Osteoblast (primary cell): Measurements from ENCODE around the gene SPEF2. TPM values are rescaled to one million over a fixed set of nuclear protein-coding genes. Genes with fewer than 3 reads are reported as not detected.

Experiments
- DNase-seq: peaks from one replicate; pipeline ENCODE4 v3.0.0; 2011; ENCODE audit warnings: low spot score, mixed read lengths; ENCODE audit not compliant: insufficient read length; ENCODE audit errors: missing footprints
- H2AFZ ChIP-seq: 2 replicates; pipeline ENCODE4 v1.6.0; 2011; ENCODE audit warnings: mild to moderate bottlenecking, low read length
- H3K27ac ChIP-seq: 2 replicates; pipeline ENCODE4 v1.5.1; 2011; ENCODE audit warnings: mild to moderate bottlenecking, low read depth, low read length, moderate library complexity
- H3K27me3 ChIP-seq: 2 replicates; pipeline ENCODE4 v1.6.0; 2012; ENCODE audit warnings: mild to moderate bottlenecking, control low read depth, inconsistent platforms, low read length, moderate library complexity; ENCODE audit not compliant: insufficient read depth
- H3K36me3 ChIP-seq: 2 replicates; pipeline ENCODE4 v1.5.1; 2011; ENCODE audit warnings: mild to moderate bottlenecking, low read length, control low read depth, moderate library complexity; ENCODE audit not compliant: insufficient read depth
- H3K4me1 ChIP-seq: 2 replicates; pipeline ENCODE4 v1.5.1; 2011; ENCODE audit warnings: mild to moderate bottlenecking, low read length, control low read depth, moderate library complexity; ENCODE audit not compliant: insufficient read depth
- H3K4me2 ChIP-seq: 2 replicates; pipeline ENCODE4 v1.6.0; 2011; ENCODE audit warnings: mild to moderate bottlenecking, low read length; ENCODE audit not compliant: insufficient read depth
- H3K4me3 ChIP-seq: fragments of 200-600 bp; sonication (generic); 3 replicates; pipeline ENCODE4 v1.5.1; 2012; ENCODE audit warnings: mild to moderate bottlenecking, low read length, inconsistent platforms; ENCODE audit not compliant: insufficient read depth
- H3K79me2 ChIP-seq: 2 replicates; pipeline ENCODE4 v1.6.0; 2012; ENCODE audit warnings: mild to moderate bottlenecking, low read length, control low read depth, inconsistent platforms; ENCODE audit not compliant: insufficient read depth
- H3K9me3 ChIP-seq: 2 replicates; pipeline ENCODE4 v1.5.1; 2011; ENCODE audit warnings: low read depth, low read length, control low read depth
- H4K20me1 ChIP-seq: 2 replicates; pipeline ENCODE4 v1.6.0; 2012; ENCODE audit warnings: mild to moderate bottlenecking, low read length, control low read depth; ENCODE audit not compliant: insufficient read depth
- CTCF ChIP-seq: IDR thresholded peaks from 2 replicates; pipeline ENCODE4 v1.5.1; 2011; ENCODE audit warnings: mild to moderate bottlenecking, low read depth, low read length, moderate library complexity; ENCODE audit errors: extremely low read depth
- small RNA-seq: library from RNA; depleted of rRNA; stranded (forward); fragments of <200 nt; gene quantifications from one replicate; pipeline ENCODE3, GENCODE V24; 2012
- total RNA-seq: library from RNA; depleted of rRNA; stranded (reverse); fragments of >200 nt; gene quantifications from 2 replicates; pipeline ENCODE4 v1.2.3, GENCODE V29; 2012

Gene SPEF2
- total RNA-seq, 1 donor = 7.2 TPM

DNA sequence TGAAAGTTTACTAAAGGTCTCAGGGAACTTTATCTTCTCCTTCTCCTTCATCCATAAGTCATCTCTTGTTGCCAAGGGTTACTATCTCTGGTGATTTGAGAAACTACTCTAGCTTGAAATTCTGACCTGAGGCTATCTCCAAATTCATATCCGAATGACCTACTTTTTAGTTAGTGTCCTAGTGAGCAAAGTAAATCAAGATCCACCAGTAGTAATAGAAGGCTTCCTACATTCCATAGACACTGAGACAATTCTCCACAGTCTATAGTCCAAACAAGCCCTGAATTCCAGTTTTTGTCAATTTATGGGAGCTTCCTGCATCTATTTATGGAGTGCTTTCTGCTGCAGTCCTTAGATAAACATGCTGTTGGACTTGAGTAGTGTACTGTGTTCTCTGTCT, 244.1 kb downstream of the SPEF2 start:
- Histone ChIP-seq H3K27me3 (no peaks in the 10 kb centered on the region), H3K36me3 (peaks cover 16% of the 10 kb centered on the region), H3K4me2 (peak overlapping the region; percentile 14), H3K79me2 (peaks cover 7% of the 10 kb centered on the region), H3K27ac (peak overlapping the region; percentile 51), H3K4me1 (peaks cover 57% of the 10 kb centered on the region), H3K9me3 (no peaks in the 10 kb centered on the region), H3K4me3 (no peak overlapping the region), H2AFZ (peak overlapping the region; percentile 75), H4K20me1 (no peaks in the 10 kb centered on the region)
- no peak for TF ChIP-seq CTCF
- no peak for DNase-seq

- peak overlapping the region; percentile 14 for H3K4me2 ChIP-seq
Observed at GRCh38 chr5:35862126-35862525, 244.5 kb downstream of the SPEF2 start.

DNA sequence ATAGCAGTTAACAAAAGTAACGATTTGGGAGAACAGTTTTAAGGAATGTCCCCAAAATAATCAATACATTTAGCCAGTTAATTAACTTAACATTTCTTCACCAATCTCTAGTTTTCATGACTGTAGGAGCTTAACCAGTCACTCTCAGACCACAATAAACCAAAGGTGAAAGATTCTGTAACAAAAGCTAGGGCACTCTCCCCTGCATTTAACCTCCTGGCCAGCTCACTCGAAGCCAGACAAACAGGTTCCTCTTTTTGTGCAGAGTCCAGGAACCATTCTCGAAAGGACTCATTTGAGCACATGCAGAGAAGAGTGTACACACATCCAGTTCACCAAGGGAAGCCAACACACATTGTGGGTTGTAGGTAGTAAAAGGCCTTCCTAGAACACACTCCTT, 245.5 kb downstream of the SPEF2 start:
- H3K36me3 ChIP-seq = peaks cover 20% of the 10 kb centered on the region
- H3K9me3 ChIP-seq = no peaks in the 10 kb centered on the region
- no peak overlapping the region for H2AFZ ChIP-seq
- H3K4me1 ChIP-seq = peaks cover 42% of the 10 kb centered on the region
- no peaks in the 10 kb centered on the region for H3K27me3 ChIP-seq
- H3K4me3 ChIP-seq = no peak overlapping the region
- H4K20me1 ChIP-seq = no peaks in the 10 kb centered on the region
- peaks cover 7% of the 10 kb centered on the region for H3K79me2 ChIP-seq
- DNase-seq = no peak
- H3K27ac ChIP-seq = no peak overlapping the region
- H3K4me2 ChIP-seq = no peak overlapping the region
- no peak for TF ChIP-seq CTCF

More at GRCh38 chr5:35862126-35862525, 244.5 kb downstream of the SPEF2 start:
- Histone ChIP-seq H3K4me1 (peaks cover 53% of the 10 kb centered on the region), H3K36me3 (peaks cover 16% of the 10 kb centered on the region), H2AFZ (peak overlapping the region; percentile 75), H3K9me3 (no peaks in the 10 kb centered on the region), H3K27ac (peak overlapping the region; percentile 51), H4K20me1 (no peaks in the 10 kb centered on the region), H3K4me3 (no peak overlapping the region), H3K27me3 (no peaks in the 10 kb centered on the region), H3K79me2 (peaks cover 7% of the 10 kb centered on the region)
- no peak for DNase-seq
- no peak for TF ChIP-seq CTCF

Small RNA genes lying within 50 kb of the gene (small RNA-seq; reads per million reads assigned to genes)
- not detected for gene RNU7-130P

Other genes with a start within 250 kb of the SPEF2 start
- 2.2 and 2.7 TPM in 2 replicates for gene IL7R, start 239.0 kb downstream of the SPEF2 start, total RNA-seq